ENCODE results near the gene AMH. TPM values are rescaled to one million over a fixed set of nuclear protein-coding genes. Genes with fewer than 3 reads are reported as not detected.

AMH gene
- polyA plus RNA-seq, 1 of the 3 experiments (the other 2 are of a cell fraction) = 18.1 TPM

- H3K27me3 ChIP-seq (ENCODE audit: insufficient read depth) = no peaks in the 10 kb centered on the region
- no peak overlapping the region for H2AFZ ChIP-seq (ENCODE audit: low read depth)
- H3K9me3 ChIP-seq = no peaks in the 10 kb centered on the region
- H3K36me3 ChIP-seq (replicated peaks in 1 of 2; ENCODE audit: control insufficient read depth in 1 of 2, insufficient read depth in 2 of 2, low read length in 1 of 2) = peaks cover 5 to 39% of the 10 kb centered on the region in 2 experiments
- H3K27ac ChIP-seq (ENCODE audit: low read depth in 2 of 2, low read length in 1 of 2) = peak overlapping the region; percentile 11 to 50; a peak in 2 of 4 replicates
- no peak for TF ChIP-seq SIN3A (IDR thresholded peaks at IDR 0.05; ENCODE audit: borderline replicate concordance, low read depth, low read length)
- peak; percentile 57 for TF ChIP-seq POLR2AphosphoS5 (IDR thresholded peaks at IDR 0.05; ENCODE audit: low read depth, low read length)
- no peak for TF ChIP-seq IRF3 (IDR thresholded peaks at IDR 0.05; ENCODE audit: low read depth, low read length)
- TF ChIP-seq RAD21 (IDR thresholded peaks at IDR 0.05; ENCODE audit: low read length) = peak; percentile 40
- TF ChIP-seq PBX3 (IDR thresholded peaks at IDR 0.05) = peak; percentile 11; the same call in 1 of the 2 replicates
- POLR2A ChIA-PET = interaction anchor here (1.2 kb wide), 1 partner anchor 12 kb away, joined by 3 read pairs; no protein-coding TSS in a partner anchor
- peaks cover 0 to 24% of the 10 kb centered on the region in 2 experiments; a peak in 1 of 4 replicates for H3K4me1 ChIP-seq (ENCODE audit: control insufficient read depth in 1 of 2, insufficient read depth in 2 of 2, low read depth in 1 of 2, low read length in 1 of 2)
- H4K20me1 ChIP-seq (ENCODE audit: insufficient read depth) = peaks cover 18% of the 10 kb centered on the region; the same call in 1 of the 2 replicates
- CTCF ChIA-PET = interaction anchor here (0.8 to 8.1 kb wide), 5 partner anchors 10 to 84 kb away, joined by 3 to 107 read pairs (median 4); no protein-coding TSS in a partner anchor
- no peak overlapping the region for H3K9ac ChIP-seq
- peaks cover 45% of the 10 kb centered on the region for H3K79me2 ChIP-seq (ENCODE audit: insufficient read depth)
- H3K4me3 ChIP-seq (ENCODE audit: low read depth in 2 of 2, low read length in 1 of 2) = no peak overlapping the region
- WGBS (ENCODE audit: low lambda C conversion rate) = 96% methylated on average over 12 of the region's 21 CpGs
- H3F3A ChIP-seq (replicated peaks; ENCODE audit: insufficient read depth) = peaks cover 24% of the 10 kb centered on the region
- no peak overlapping the region for H3K4me2 ChIP-seq
- peak; percentile 75 for DNase-seq
- no peaks in the 10 kb centered on the region for H3K9me2 ChIP-seq
Observed at GRCh38 chr19:2231621-2232221, 17.4 kb upstream of the AMH start.

GRCh38 chr19:2232286-2233151 lies 16.6 kb upstream of the AMH start:
- Histone ChIP-seq H3K27me3 (ENCODE audit: insufficient read depth) (no peaks in the 10 kb centered on the region), H3K36me3 (replicated peaks in 1 of 2; ENCODE audit: control insufficient read depth in 1 of 2, insufficient read depth in 2 of 2, low read length in 1 of 2) (peaks cover 5 to 36% of the 10 kb centered on the region in 2 experiments), H3K4me1 (ENCODE audit: control insufficient read depth in 1 of 2, insufficient read depth in 2 of 2, low read depth in 1 of 2, low read length in 1 of 2) (peaks cover 0 to 25% of the 10 kb centered on the region in 2 experiments; a peak in 1 of 4 replicates), H3K4me2 (no peak overlapping the region), H3K4me3 (ENCODE audit: low read depth in 2 of 2, low read length in 1 of 2) (no peak overlapping the region), H3K9me3 (no peaks in the 10 kb centered on the region), H3K27ac (ENCODE audit: low read depth in 2 of 2, low read length in 1 of 2) (peak overlapping the region in 1 of 2 experiments; percentile 2; a peak in 1 of 4 replicates), H4K20me1 (ENCODE audit: insufficient read depth) (peaks cover 18% of the 10 kb centered on the region; the same call in 1 of the 2 replicates), H3K9ac (no peak overlapping the region), H3K79me2 (ENCODE audit: insufficient read depth) (peaks cover 53% of the 10 kb centered on the region), H2AFZ (ENCODE audit: low read depth) (no peak overlapping the region), H3F3A (replicated peaks; ENCODE audit: insufficient read depth) (peaks cover 27% of the 10 kb centered on the region), H3K9me2 (no peaks in the 10 kb centered on the region)
- POLR2A ChIA-PET = no interaction called here
- CTCF ChIA-PET = interaction anchor here (1.4 to 8.9 kb wide), 4 partner anchors 11 to 83 kb away, joined by 4 to 116 read pairs (median 59); no protein-coding TSS in a partner anchor
- no peak for TF ChIP-seq POLR2AphosphoS5 (IDR thresholded peaks at IDR 0.05; ENCODE audit: low read depth, low read length)
- TF ChIP-seq RAD21 (IDR thresholded peaks at IDR 0.05; ENCODE audit: low read length) = no peak
- TF ChIP-seq FOXM1 (IDR thresholded peaks at IDR 0.05; ENCODE audit: low read depth) = no peak
- no peak for TF ChIP-seq SMC3 (IDR thresholded peaks at IDR 0.05; ENCODE audit: low read depth, low read length)
- TF ChIP-seq USF1 (IDR thresholded peaks at IDR 0.05; ENCODE audit: borderline replicate concordance, low read depth) = no peak
- no peak for TF ChIP-seq CTCF (IDR thresholded peaks at IDR 0.05)
- no peak for TF ChIP-seq TAF1 (IDR thresholded peaks at IDR 0.05; ENCODE audit: borderline replicate concordance, low read depth, low read length)
- 87% methylated on average over 29 of the region's 30 CpGs for WGBS (ENCODE audit: low lambda C conversion rate)
- no peak for DNase-seq
